CD14-positive monocyte (primary cell): Measurements from ENCODE around the gene DYSF. TPM values are rescaled to one million over a fixed set of nuclear protein-coding genes. Genes with fewer than 3 reads are reported as not detected.
A peak's percentile ranks its signal among the peaks of the same experiment; 100 is the strongest.

ENCODE experiments used
- DNase-seq, 3 donors: peaks; one replicate each; pipeline ENCODE4 v3.0.0-alpha.2; 2011 to 2022
- H2AFZ ChIP-seq: 2 replicates; pipeline ENCODE4 v1.6.0; 2012; ENCODE audit warnings: mild to moderate bottlenecking, low read depth, low read length, inconsistent platforms; ENCODE audit not compliant: insufficient read depth, poor library complexity, severe bottlenecking
- H3K27ac ChIP-seq, 2 donors: 1 replicate in 1 of 2; 2 replicates in 1 of 2; pipeline ENCODE4 v1.5.1; 2012 to 2013; ENCODE audit warnings: low read length in 2 of 2, control low read depth in 1 of 2, inconsistent platforms in 1 of 2, low read depth in 1 of 2, mild to moderate bottlenecking in 1 of 2
- H3K27me3 ChIP-seq, 2 donors: one replicate each; pipeline versions ENCODE4 v1.6.0 to v1.6.1; 2011 to 2013; ENCODE audit warnings: low read length in 2 of 2; ENCODE audit not compliant: control insufficient read depth in 2 of 2, insufficient read depth in 2 of 2
- H3K36me3 ChIP-seq, 2 donors: replicated peaks in 1 of 2; 1 replicate in 1 of 2; 2 replicates in 1 of 2; pipeline versions ENCODE4 v1.5.1 to v1.6.1; 2012 to 2013; ENCODE audit warnings: low read length in 2 of 2, control low read depth in 1 of 2, inconsistent platforms in 1 of 2, mild to moderate bottlenecking in 1 of 2; ENCODE audit not compliant: insufficient read depth in 2 of 2, control insufficient read depth in 1 of 2
- H3K4me1 ChIP-seq, 2 donors: 1 replicate in 1 of 2; 2 replicates in 1 of 2; pipeline versions ENCODE4 v1.5.1 to v1.6.1; 2012 to 2013; ENCODE audit warnings: low read length in 2 of 2, control low read depth in 1 of 2, inconsistent platforms in 1 of 2, mild to moderate bottlenecking in 1 of 2, moderate library complexity in 1 of 2; ENCODE audit not compliant: insufficient read depth in 2 of 2, control insufficient read depth in 1 of 2
- H3K4me2 ChIP-seq: replicated peaks from 2 replicates; pipeline ENCODE3; 2012; ENCODE audit warnings: low read length, moderate library complexity, mild to moderate bottlenecking; ENCODE audit not compliant: poor library complexity, severe bottlenecking; ENCODE audit errors: extremely low read depth
- H3K4me3 ChIP-seq, 3 experiments: fragments of 200-600 bp in 1 of 3; sonication (generic) in 1 of 3; replicated peaks in 1 of 3; 1 replicate in 2 of 3; 2 replicates in 1 of 3; pipeline ENCODE4 v1.5.1; 2011 to 2013; ENCODE audit warnings: low read length in 3 of 3, mild to moderate bottlenecking in 3 of 3, control low read depth in 2 of 3, low read depth in 2 of 3, inconsistent platforms in 1 of 3, moderate library complexity in 1 of 3
- H3K79me2 ChIP-seq: 2 replicates; pipeline ENCODE4 v1.6.0; 2012; ENCODE audit warnings: mild to moderate bottlenecking, control low read depth, inconsistent platforms, low read length, moderate library complexity; ENCODE audit not compliant: insufficient read depth
- H3K9ac ChIP-seq: 2 replicates; pipeline ENCODE4 v1.6.0; 2017; ENCODE audit warnings: low read length, mild to moderate bottlenecking; ENCODE audit not compliant: insufficient read depth, poor library complexity, severe bottlenecking
- H3K9me3 ChIP-seq, 2 donors: replicated peaks in 1 of 2; 1 replicate in 1 of 2; 2 replicates in 1 of 2; pipeline versions ENCODE4 v1.5.1 to v1.6.1; 2012 to 2013; ENCODE audit warnings: low read length in 2 of 2, control low read depth in 1 of 2; ENCODE audit not compliant: control insufficient read depth in 1 of 2, insufficient read depth in 1 of 2
- H4K20me1 ChIP-seq: 2 replicates; pipeline ENCODE4 v1.6.0; 2012; ENCODE audit warnings: mild to moderate bottlenecking, low read length, control low read depth, moderate library complexity; ENCODE audit not compliant: insufficient read depth
- H3K27ac Mint-ChIP-seq, 7 donors: one replicate each; pipeline ENCODE4 v1.8.0; 2020; ENCODE audit warnings: mild to moderate bottlenecking in 7 of 7, mixed read lengths in 7 of 7, moderate library complexity in 6 of 7, inconsistent platforms in 2 of 7
- H3K27me3 Mint-ChIP-seq, 3 donors: one replicate each; pipeline ENCODE4 v1.8.0; 2021 to 2022; ENCODE audit warnings: low read depth in 3 of 3, mild to moderate bottlenecking in 3 of 3, mixed read lengths in 3 of 3, moderate library complexity in 3 of 3, inconsistent platforms in 1 of 3
- H3K36me3 Mint-ChIP-seq, 2 donors: one replicate each; pipeline ENCODE4 v1.8.0; 2020; ENCODE audit warnings: mixed read lengths in 2 of 2, inconsistent platforms in 1 of 2, mild to moderate bottlenecking in 1 of 2
- H3K4me1 Mint-ChIP-seq: one replicate; pipeline ENCODE4 v1.8.0; 2020; ENCODE audit warnings: mild to moderate bottlenecking, mixed read lengths
- H3K4me3 Mint-ChIP-seq, 2 donors: one replicate each; pipeline ENCODE4 v1.8.0; 2020; ENCODE audit warnings: mild to moderate bottlenecking in 2 of 2, mixed read lengths in 2 of 2, moderate library complexity in 1 of 2
- H3K9me3 Mint-ChIP-seq, 7 donors: one replicate each; pipeline ENCODE4 v1.8.0; 2020 to 2022; ENCODE audit warnings: mixed read lengths in 7 of 7, mild to moderate bottlenecking in 6 of 7, moderate library complexity in 6 of 7, inconsistent platforms in 2 of 7
- WGBS: methylation state at CpG from one replicate; pipeline ENCODE4 v1.1.5; 2013; ENCODE audit warnings: missing lambda C conversion rate; ENCODE audit not compliant: insufficient coverage; 5-methylcytosine and 5-hydroxymethylcytosine counted together
- intact Hi-C, 2 donors: fragments of 100-400 bp; cut with micrococcal nuclease; formaldehyde crosslinking; loops; one replicate each; pipeline versions ENCODE4 v1.15.0 to v1.15.1; 2023
- polyA plus RNA-seq, 3 donors: library from polyadenylated mRNA; depleted of rRNA in 1 of 3; unstranded in 2 of 3; stranded (reverse) in 1 of 3; fragments of 300-500 nt in 2 of 3; fragments of >200 nt in 1 of 3; fragmentation: Illumina TruSeq in 2 of 3; gene quantifications; 1 replicate in 2 of 3; 2 replicates in 1 of 3; pipeline ENCODE4 v1.2.3, GENCODE V29; 2012 to 2021
- TF ChIP-seq, protein P1 (sequence below): fragments of 200-600 bp; IDR thresholded peaks from one replicate; pipeline ENCODE4 v1.8.0; 2022; ENCODE audit warnings: antibody characterized with exemption, mild to moderate bottlenecking

The DYSF gene
- polyA plus RNA-seq, 3 donors = 16.1 to 72.5 (median 31.2) TPM

- Mint-ChIP-seq H3K4me3 (no peak overlapping the region), H3K9me3 (no peaks in the 10 kb centered on the region)
Observed at GRCh38 chr2:71528131-71528591, 74.8 kb downstream of the DYSF start.

GRCh38 chr2:71528749-71529148 lies 75.4 kb downstream of the DYSF start:
- peaks cover 84 to 94% of the 10 kb centered on the region in 2 donors for H3K36me3 Mint-ChIP-seq
- H3K36me3 ChIP-seq = peaks cover 67 to 100% of the 10 kb centered on the region in 2 donors
- H3K27me3 Mint-ChIP-seq = peaks cover 0 to 4% (median 2%) of the 10 kb centered on the region in 3 donors
- H3K27me3 ChIP-seq = no peaks in the 10 kb centered on the region
- H3K9me3 ChIP-seq = no peaks in the 10 kb centered on the region
- no peak overlapping the region for H3K4me3 ChIP-seq
- H3K27ac Mint-ChIP-seq = no peak overlapping the region
- H3K4me1 ChIP-seq = no peaks in the 10 kb centered on the region
- H3K4me1 Mint-ChIP-seq = peaks cover 6% of the 10 kb centered on the region
- intact Hi-C loops = no loop called here
- DNase-seq = no peak
- no peaks in the 10 kb centered on the region for H3K9me3 Mint-ChIP-seq
- no peak overlapping the region for H2AFZ ChIP-seq
- H3K79me2 ChIP-seq = no peaks in the 10 kb centered on the region
- WGBS = 94% methylated on average over 4 of the region's 4 CpGs
- H3K9ac ChIP-seq = no peak overlapping the region
- TF ChIP-seq, protein P1, sequence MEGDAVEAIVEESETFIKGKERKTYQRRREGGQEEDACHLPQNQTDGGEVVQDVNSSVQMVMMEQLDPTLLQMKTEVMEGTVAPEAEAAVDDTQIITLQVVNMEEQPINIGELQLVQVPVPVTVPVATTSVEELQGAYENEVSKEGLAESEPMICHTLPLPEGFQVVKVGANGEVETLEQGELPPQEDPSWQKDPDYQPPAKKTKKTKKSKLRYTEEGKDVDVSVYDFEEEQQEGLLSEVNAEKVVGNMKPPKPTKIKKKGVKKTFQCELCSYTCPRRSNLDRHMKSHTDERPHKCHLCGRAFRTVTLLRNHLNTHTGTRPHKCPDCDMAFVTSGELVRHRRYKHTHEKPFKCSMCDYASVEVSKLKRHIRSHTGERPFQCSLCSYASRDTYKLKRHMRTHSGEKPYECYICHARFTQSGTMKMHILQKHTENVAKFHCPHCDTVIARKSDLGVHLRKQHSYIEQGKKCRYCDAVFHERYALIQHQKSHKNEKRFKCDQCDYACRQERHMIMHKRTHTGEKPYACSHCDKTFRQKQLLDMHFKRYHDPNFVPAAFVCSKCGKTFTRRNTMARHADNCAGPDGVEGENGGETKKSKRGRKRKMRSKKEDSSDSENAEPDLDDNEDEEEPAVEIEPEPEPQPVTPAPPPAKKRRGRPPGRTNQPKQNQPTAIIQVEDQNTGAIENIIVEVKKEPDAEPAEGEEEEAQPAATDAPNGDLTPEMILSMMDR = no peak
- H3K27ac ChIP-seq = no peak overlapping the region
- H3K4me2 ChIP-seq = no peak overlapping the region
- peaks cover 61% of the 10 kb centered on the region for H4K20me1 ChIP-seq
- no peak overlapping the region for H3K4me3 Mint-ChIP-seq

More at GRCh38 chr2:71528131-71528591, 74.8 kb downstream of the DYSF start:
- Histone ChIP-seq H3K4me1 (no peaks in the 10 kb centered on the region), H3K9ac (no peak overlapping the region), H3K4me3 (no peak overlapping the region), H3K27ac (no peak overlapping the region), H3K27me3 (no peaks in the 10 kb centered on the region), H2AFZ (no peak overlapping the region), H3K9me3 (no peaks in the 10 kb centered on the region), H3K36me3 (peaks cover 63 to 100% of the 10 kb centered on the region in 2 donors), H4K20me1 (peaks cover 56% of the 10 kb centered on the region), H3K4me2 (no peak overlapping the region), H3K79me2 (no peaks in the 10 kb centered on the region)
- WGBS = 96% methylated on average over 10 of the region's 10 CpGs
- H3K36me3 Mint-ChIP-seq = peaks cover 84 to 94% of the 10 kb centered on the region in 2 donors
- intact Hi-C loops = no loop called here
- TF ChIP-seq, protein P1 = no peak
- DNase-seq = no peak
- H3K27ac Mint-ChIP-seq = peak overlapping the region in 1 of 7 donors; percentile 43
- peaks cover 6% of the 10 kb centered on the region for H3K4me1 Mint-ChIP-seq
- peaks cover 0 to 4% (median 2%) of the 10 kb centered on the region in 3 donors for H3K27me3 Mint-ChIP-seq
